ENCODE measurements around the gene DUSP15.
A peak's percentile ranks its signal among the peaks of the same experiment; 100 is the strongest.

Gene DUSP15

GRCh38 chr20:31859266-31859997 is 10.9 kb downstream of the DUSP15 start:
- DNase-seq, result no peak

GRCh38 chr20:31858760-31859083 is 11.6 kb downstream of the DUSP15 start:
- DNase-seq, result no peak

- DNase-seq, result no peak
These were observed 12.2 kb downstream of the DUSP15 start for GRCh38 chr20:31857861-31858759.

GRCh38 chr20:31856516-31856915 is 13.8 kb downstream of the DUSP15 start:
- DNase-seq, result no peak

- no peak for DNase-seq
These were observed 16.8 kb downstream of the DUSP15 start for GRCh38 chr20:31853481-31853880.

GRCh38 chr20:31851240-31851955 is 18.9 kb downstream of the DUSP15 start:
- DNase-seq, result no peak

GRCh38 chr20:31849306-31849930 is 20.9 kb downstream of the DUSP15 start:
- no peak for DNase-seq

GRCh38 chr20:31848088-31848999 is 22.0 kb downstream of the DUSP15 start:
- no peak for DNase-seq

- DNase-seq, result no peak
These were observed 23.6 kb downstream of the DUSP15 start for GRCh38 chr20:31846793-31847138.

GRCh38 chr20:31845300-31845863 is 24.9 kb downstream of the DUSP15 start, which contains the start of gene FOXS1:
Gene FOXS1 (minus strand): TSS chr20:31845604. CDS start chr20:31845542, 62 bp downstream.
- DNase-seq, result no peak

- no peak for DNase-seq
These were observed 25.5 kb downstream of the DUSP15 start for GRCh38 chr20:31844737-31845299.

- DNase-seq, result no peak
These were observed 26.4 kb downstream of the DUSP15 start for GRCh38 chr20:31843881-31844280.

- no peak for DNase-seq
These were observed 27.0 kb downstream of the DUSP15 start for GRCh38 chr20:31843288-31843687.

GRCh38 chr20:31842471-31843157 is 27.7 kb downstream of the DUSP15 start:
- peak; percentile 78 for DNase-seq

GRCh38 chr20:31841928-31842327 is 28.4 kb downstream of the DUSP15 start:
- DNase-seq, result peak; percentile 78

- DNase-seq, result no peak
These were observed 29.2 kb downstream of the DUSP15 start for GRCh38 chr20:31840906-31841816.

- DNase-seq, result peak; percentile 47
These were observed 30.4 kb downstream of the DUSP15 start for GRCh38 chr20:31839782-31840487.

- no peak for DNase-seq
These were observed 31.6 kb downstream of the DUSP15 start for GRCh38 chr20:31838646-31839292.

All from EL (cell line).